GM12878 (cell line): ENCODE measurements around the gene PDRG1. TPM values are rescaled to one million over a fixed set of nuclear protein-coding genes. Genes with fewer than 3 reads are reported as not detected.

Experiments used
- ATAC-seq: fragments of 200-7000 bp; cut with Tn5 transposase; 3 replicates; pipeline ENCODE4 v1.9.1; 2020; ENCODE audit warnings: mild to moderate bottlenecking, moderate library complexity
- BruUV-seq: library from RNA; stranded (reverse); fragments of 400-500 nt; replicated peaks from 2 replicates; lab custom pipeline; 2021; lab: Mats Ljungman, UMichigan
- CTCF ChIA-PET: fragments of 300-600 bp; sonication (Branson Sonifier 250); formaldehyde crosslinking; extraction: SDS; loops from one replicate; lab custom pipeline; 2021; ENCODE audit warnings: inconsistent platforms; lab: Yijun Ruan, JAX
- POLR2A ChIA-PET: fragments of 350-600 bp; formaldehyde crosslinking; extraction: SDS; loops from one replicate; lab custom pipeline; 2021; ENCODE audit warnings: inconsistent platforms; lab: Charles Lee
- RAD21 ChIA-PET: fragments of 300-600 bp; sonication (Branson Sonifier 250); formaldehyde crosslinking; loops from one replicate; lab custom pipeline; 2023; ENCODE audit warnings: antibody characterized with exemption; ENCODE audit not compliant: unreplicated experiment; lab: Charles Lee
- SMC1A ChIA-PET: fragments of 300-600 bp; sonication (Branson Sonifier 250); formaldehyde crosslinking; loops from one replicate; lab custom pipeline; 2023; ENCODE audit not compliant: unreplicated experiment, uncharacterized antibody; lab: Charles Lee
- DNase-seq: peaks from one replicate; pipeline ENCODE4 v3.0.0-alpha.2; 2011; ENCODE audit warnings: low read depth, low spot score
- FAIRE-seq: peaks from 3 replicates; lab custom pipeline; 2011; peaks lifted over from hg19 to GRCh38; lab: Jason Lieb, UNC
- H2AFZ ChIP-seq: 2 replicates; pipeline ENCODE4 v1.6.0; 2011; ENCODE audit warnings: low read depth, low read length, control low read depth; ENCODE audit not compliant: control insufficient read depth
- H3K27ac ChIP-seq: 2 replicates; pipeline ENCODE4 v1.5.1; 2011; ENCODE audit warnings: control low read depth; ENCODE audit not compliant: control insufficient read depth, insufficient read depth
- H3K27me3 ChIP-seq, 2 experiments: replicated peaks in 1 of 2; 2 replicates each; pipeline versions ENCODE4 v1.6.0 to v1.6.1; 2011; ENCODE audit warnings: low read length in 1 of 2; ENCODE audit not compliant: control insufficient read depth in 2 of 2, insufficient read depth in 2 of 2
- H3K36me3 ChIP-seq, 2 experiments: 2 replicates each; pipeline ENCODE4 v1.5.1; 2011; ENCODE audit warnings: low read length in 1 of 2; ENCODE audit not compliant: control insufficient read depth in 2 of 2, insufficient read depth in 2 of 2
- H3K4me1 ChIP-seq: 2 replicates; pipeline ENCODE4 v1.6.1; 2011; ENCODE audit warnings: mild to moderate bottlenecking, low read length, moderate library complexity, mixed read lengths; ENCODE audit not compliant: control insufficient read depth, insufficient read depth
- H3K4me2 ChIP-seq: 2 replicates; pipeline ENCODE4 v1.6.0; 2011; ENCODE audit warnings: control low read depth; ENCODE audit not compliant: control insufficient read depth, insufficient read depth
- H3K4me3 ChIP-seq: fragments of 200-600 bp; sonication (generic); 2 replicates; pipeline ENCODE4 v1.5.1; 2016
- H3K79me2 ChIP-seq: 2 replicates; pipeline ENCODE4 v1.6.0; 2011; ENCODE audit warnings: low read length; ENCODE audit not compliant: control insufficient read depth, insufficient read depth
- H3K9ac ChIP-seq: 2 replicates; pipeline ENCODE4 v1.8.0; 2011; ENCODE audit warnings: low read length, control low read depth, mixed read lengths; ENCODE audit not compliant: control insufficient read depth, insufficient read depth
- H3K9me3 ChIP-seq: replicated peaks from 3 replicates; pipeline ENCODE4 v1.5.1; 2011; ENCODE audit warnings: mild to moderate bottlenecking, low read length; ENCODE audit not compliant: control insufficient read depth, insufficient read depth
- H4K20me1 ChIP-seq: 2 replicates; pipeline ENCODE4 v1.6.0; 2011; ENCODE audit not compliant: control insufficient read depth, insufficient read depth
- CBX3 ChIP-seq: fragments of 200-600 bp; sonication (generic); IDR thresholded peaks from 2 replicates; pipeline ENCODE4 v1.6.1; 2016; ENCODE audit warnings: low read depth, borderline replicate concordance
- ETV6 ChIP-seq, 2 experiments: fragments of 450-650 bp in 1 of 2; IDR thresholded peaks in 1 of 2; conservative IDR thresholded peaks in 1 of 2; 2 replicates each; pipeline ENCODE4 v1.6.1; 2014; ENCODE audit warnings: antibody characterized with exemption in 1 of 2, borderline replicate concordance in 1 of 2, low read depth in 1 of 2, mild to moderate bottlenecking in 1 of 2, moderate library complexity in 1 of 2
- FOS ChIP-seq: IDR thresholded peaks from 3 replicates; pipeline ENCODE4 v1.6.1; 2011; ENCODE audit warnings: borderline replicate concordance; ENCODE audit not compliant: insufficient read length; ENCODE audit errors: extremely low read depth
- MEF2B ChIP-seq: fragments of 450-650 bp; IDR thresholded peaks from 2 replicates; pipeline ENCODE4 v1.6.1; 2018; ENCODE audit warnings: mild to moderate bottlenecking, moderate library complexity; ENCODE audit not compliant: partially characterized antibody, poor library complexity, severe bottlenecking
- NFIC ChIP-seq: IDR thresholded peaks from 2 replicates; pipeline ENCODE4 v1.6.1; 2012; ENCODE audit warnings: low read depth, mild to moderate bottlenecking, inconsistent platforms, low read length, moderate library complexity
- NR2C1 ChIP-seq: fragments of 450-650 bp; IDR thresholded peaks from 2 replicates; pipeline ENCODE4 v1.6.1; 2017; ENCODE audit warnings: antibody characterized with exemption, mild to moderate bottlenecking, moderate library complexity
- SIN3A ChIP-seq: IDR thresholded peaks from 2 replicates; pipeline ENCODE4 v1.6.1; 2012; ENCODE audit warnings: low read depth, low read length, improper control_type of control experiment
- SP1 ChIP-seq: IDR thresholded peaks from one replicate; pipeline ENCODE4 v1.6.1; 2011; ENCODE audit warnings: low read depth, low read length
- TCF12 ChIP-seq: IDR thresholded peaks from 2 replicates; pipeline ENCODE4 v1.6.1; 2011; ENCODE audit warnings: low read depth, mild to moderate bottlenecking, low read length
- ZNF207 ChIP-seq: fragments of 450-650 bp; IDR thresholded peaks from 2 replicates; pipeline ENCODE4 v1.6.1; 2014; ENCODE audit warnings: antibody characterized with exemption, mild to moderate bottlenecking, borderline replicate concordance
- ZNF24 ChIP-seq: fragments of 450-650 bp; IDR thresholded peaks from 2 replicates; pipeline ENCODE4 v1.6.1; 2017; ENCODE audit warnings: antibody characterized with exemption, mild to moderate bottlenecking
- WGBS: methylation state at CpG from one replicate; pipeline ENCODE4 v1.1.6; 2016; ENCODE audit warnings: low lambda C conversion rate; ENCODE audit not compliant: insufficient replicate concordance, insufficient coverage; ENCODE audit errors: missing lambda C conversion rate; 5-methylcytosine and 5-hydroxymethylcytosine counted together
- in situ Hi-C: fragments of 300-500 bp; cut with MboI; formaldehyde crosslinking; loops from 9 replicates; pipeline ENCODE4 v1.14.3; 2018; ENCODE audit warnings: mixed read lengths
- intact Hi-C: fragments of 100-400 bp; cut with micrococcal nuclease; formaldehyde crosslinking; loops from one replicate; pipeline ENCODE4 v1.14.2; 2022; ENCODE audit not compliant: unreplicated experiment
- polyA plus RNA-seq, 11 experiments: library from polyadenylated mRNA; depleted of rRNA in 4 of 11; unstranded in 6 of 11; stranded (reverse) in 5 of 11; fragments of >200 nt; fragmentation: Nextera tagmentation in 4 of 11; fragmentation: Illumina TruSeq in 1 of 11; extraction: Ambion mirVana in 4 of 11; extraction: Trizol in 1 of 11; gene quantifications; 1 replicate in 1 of 11; 2 replicates in 10 of 11; pipeline versions ENCODE4 v1.2.1 to v1.2.3, GENCODE V29; 2011 to 2016; ENCODE audit warnings: inconsistent platforms in 2 of 11, missing spikeins in 2 of 11, low read depth in 1 of 11
- total RNA-seq, 4 experiments: library from RNA; depleted of rRNA in 3 of 4; stranded (reverse); fragments of >200 nt in 3 of 4; fragmentation: Illumina TruSeq in 1 of 4; extraction: Trizol in 1 of 4; gene quantifications; 2 replicates each; pipeline versions ENCODE4 v1.2.1 to v1.2.3, GENCODE V29; 2013 to 2021
- TF ChIP-seq, protein P1 (sequence below): IDR thresholded peaks from 2 replicates; pipeline ENCODE4 v1.6.1; 2012; ENCODE audit warnings: low read depth, low read length, improper control_type of control experiment
- TF ChIP-seq, protein P2 (sequence below): fragments of 450-650 bp; IDR thresholded peaks from 2 replicates; pipeline ENCODE4 v1.6.1; 2016; ENCODE audit warnings: mild to moderate bottlenecking
- TF ChIP-seq, protein P3 (sequence below): fragments of 450-650 bp; IDR thresholded peaks from 2 replicates; pipeline ENCODE4 v1.6.1; 2014; ENCODE audit warnings: mild to moderate bottlenecking

PDRG1 gene
- total and polyA plus RNA-seq, 10 of the 15 experiments (the other 5 are each of a cell fraction or from before 2014, with no cell fraction given), result 11.1 to 55.8 (median 23.3) TPM

DNA sequence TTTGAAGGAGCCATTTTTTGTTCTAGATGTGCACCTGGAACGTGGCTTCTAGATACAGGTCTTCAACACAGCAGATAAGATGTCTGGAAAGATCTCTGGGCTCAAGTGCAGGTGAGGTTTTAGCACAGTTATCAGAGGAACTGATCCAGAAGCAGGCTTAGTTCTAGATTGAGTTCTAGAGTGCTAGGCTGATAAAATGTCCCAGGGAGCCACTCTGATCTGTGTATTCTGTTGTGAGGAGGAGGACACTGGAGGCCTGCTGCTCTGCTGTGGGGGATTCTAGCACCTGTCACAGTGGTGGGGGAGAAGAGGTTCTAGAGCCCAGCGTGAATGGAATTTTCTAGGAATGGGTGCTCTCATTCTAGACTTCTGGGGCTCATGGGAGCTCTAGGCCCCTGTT lies 46.4 kb upstream of the PDRG1 start:
- Histone ChIP-seq H3K4me3 (no peak overlapping the region), H3K27ac (no peak overlapping the region)
- SMC1A ChIA-PET, result no interaction called here
- TF ChIP-seq, protein P1, sequence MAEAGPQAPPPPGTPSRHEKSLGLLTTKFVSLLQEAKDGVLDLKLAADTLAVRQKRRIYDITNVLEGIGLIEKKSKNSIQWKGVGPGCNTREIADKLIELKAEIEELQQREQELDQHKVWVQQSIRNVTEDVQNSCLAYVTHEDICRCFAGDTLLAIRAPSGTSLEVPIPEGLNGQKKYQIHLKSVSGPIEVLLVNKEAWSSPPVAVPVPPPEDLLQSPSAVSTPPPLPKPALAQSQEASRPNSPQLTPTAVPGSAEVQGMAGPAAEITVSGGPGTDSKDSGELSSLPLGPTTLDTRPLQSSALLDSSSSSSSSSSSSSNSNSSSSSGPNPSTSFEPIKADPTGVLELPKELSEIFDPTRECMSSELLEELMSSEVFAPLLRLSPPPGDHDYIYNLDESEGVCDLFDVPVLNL, result no peak
- no peak for TF ChIP-seq MEF2B
- no peak for TF ChIP-seq CBX3
- no peak for TF ChIP-seq NFIC
- TF ChIP-seq, protein P2, sequence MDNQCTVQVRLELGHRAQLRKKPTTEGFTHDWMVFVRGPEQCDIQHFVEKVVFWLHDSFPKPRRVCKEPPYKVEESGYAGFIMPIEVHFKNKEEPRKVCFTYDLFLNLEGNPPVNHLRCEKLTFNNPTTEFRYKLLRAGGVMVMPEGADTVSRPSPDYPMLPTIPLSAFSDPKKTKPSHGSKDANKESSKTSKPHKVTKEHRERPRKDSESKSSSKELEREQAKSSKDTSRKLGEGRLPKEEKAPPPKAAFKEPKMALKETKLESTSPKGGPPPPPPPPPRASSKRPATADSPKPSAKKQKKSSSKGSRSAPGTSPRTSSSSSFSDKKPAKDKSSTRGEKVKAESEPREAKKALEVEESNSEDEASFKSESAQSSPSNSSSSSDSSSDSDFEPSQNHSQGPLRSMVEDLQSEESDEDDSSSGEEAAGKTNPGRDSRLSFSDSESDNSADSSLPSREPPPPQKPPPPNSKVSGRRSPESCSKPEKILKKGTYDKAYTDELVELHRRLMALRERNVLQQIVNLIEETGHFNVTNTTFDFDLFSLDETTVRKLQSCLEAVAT, result no peak
- TF ChIP-seq, protein P3, sequence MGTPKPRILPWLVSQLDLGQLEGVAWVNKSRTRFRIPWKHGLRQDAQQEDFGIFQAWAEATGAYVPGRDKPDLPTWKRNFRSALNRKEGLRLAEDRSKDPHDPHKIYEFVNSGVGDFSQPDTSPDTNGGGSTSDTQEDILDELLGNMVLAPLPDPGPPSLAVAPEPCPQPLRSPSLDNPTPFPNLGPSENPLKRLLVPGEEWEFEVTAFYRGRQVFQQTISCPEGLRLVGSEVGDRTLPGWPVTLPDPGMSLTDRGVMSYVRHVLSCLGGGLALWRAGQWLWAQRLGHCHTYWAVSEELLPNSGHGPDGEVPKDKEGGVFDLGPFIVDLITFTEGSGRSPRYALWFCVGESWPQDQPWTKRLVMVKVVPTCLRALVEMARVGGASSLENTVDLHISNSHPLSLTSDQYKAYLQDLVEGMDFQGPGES, result no peak
- TF ChIP-seq ZNF207, result no peak
- TF ChIP-seq FOS, result no peak
- no peak for TF ChIP-seq ETV6 (conservative IDR thresholded peaks at IDR 0.05 in 1 of 2, IDR thresholded peaks at IDR 0.05 in 1 of 2; ENCODE audit: borderline replicate concordance in 1 of 2, low read depth in 1 of 2)
- no peak for TF ChIP-seq SP1
- TF ChIP-seq NR2C1, result no peak
- TF ChIP-seq SIN3A, result no peak
- no peak for TF ChIP-seq ZNF24
- no peak for TF ChIP-seq TCF12
- TF ChIP-seq, all 136 proteins: peak for 0
- ChIA-PET RAD21 (no interaction called here), POLR2A (interaction anchor here (0.9 kb wide), 1 partner anchor 16 kb away, joined by 4 read pairs; no protein-coding TSS in a partner anchor), CTCF (no interaction called here)
- FAIRE-seq, result no peak
- no TSS peak for BruUV-seq
- intact Hi-C loops, result no loop called here
- Histone ChIP-seq H3K79me2 (no peaks in the 10 kb centered on the region), H2AFZ (no peak overlapping the region), H3K4me2 (no peak overlapping the region), H4K20me1 (no peaks in the 10 kb centered on the region), H3K36me3 (no peaks in the 10 kb centered on the region), H3K9me3 (no peaks in the 10 kb centered on the region), H3K27me3 (peaks cover 0 to 12% of the 10 kb centered on the region in 2 experiments; a peak in 2 of 4 replicates), H3K4me1 (no peaks in the 10 kb centered on the region), H3K9ac (no peak overlapping the region)
- in situ Hi-C loops, result no loop called here
- ATAC-seq, result no peak
- no peak for DNase-seq
- 38% methylated on average over 2 of the region's 2 CpGs for WGBS
